Measurements from ENCODE around the gene BCHE. TPM values are rescaled to one million over a fixed set of nuclear protein-coding genes. Genes with fewer than 3 reads are reported as not detected.

BCHE gene
- total and polyA plus RNA-seq, 11 donors = 0.56 to 37.1 (median 1.3) TPM

GRCh38 chr3:165799026-165799425 lies 38.2 kb downstream of the BCHE start:
- H3K4me3 ChIP-seq = no peak overlapping the region
- intact Hi-C loops (cut with DNase I) = no loop called here

GRCh38 chr3:165797551-165797950 lies 39.7 kb downstream of the BCHE start:
- no peak for ATAC-seq
- no peaks in the 10 kb centered on the region for H3K27me3 ChIP-seq
- WGBS, 4 donors = 50 to 62% (median 54%) methylated on average over 2 of the region's 2 CpGs
- no peak overlapping the region for H3K27ac ChIP-seq
- intact Hi-C loops (cut with DNase I) = no loop called here
- DNase-seq = no peak
- no peak overlapping the region for H3K4me3 ChIP-seq
- H3K4me1 ChIP-seq = no peaks in the 10 kb centered on the region
- no peaks in the 10 kb centered on the region for H3K36me3 ChIP-seq
- H3K9me3 ChIP-seq = no peaks in the 10 kb centered on the region
- no peak for TF ChIP-seq POLR2A (IDR thresholded peaks at IDR 0.05)
- no peak for TF ChIP-seq CTCF (IDR thresholded peaks at IDR 0.05)

More at GRCh38 chr3:165799026-165799425, 38.2 kb downstream of the BCHE start:
- ATAC-seq = no peak
- WGBS, 4 donors = 47 to 69% (median 58%) methylated on average over 1 of the region's 1 CpG
- Histone ChIP-seq H3K27ac (no peak overlapping the region), H3K9me3 (no peaks in the 10 kb centered on the region), H3K4me1 (no peaks in the 10 kb centered on the region), H3K27me3 (no peaks in the 10 kb centered on the region), H3K36me3 (no peaks in the 10 kb centered on the region)
- TF ChIP-seq CTCF (IDR thresholded peaks at IDR 0.05) (no peak), POLR2A (IDR thresholded peaks at IDR 0.05) (no peak)
- DNase-seq = no peak

GRCh38 chr3:165796701-165797100 lies 40.5 kb downstream of the BCHE start:
- TF ChIP-seq CTCF (IDR thresholded peaks at IDR 0.05) (no peak), POLR2A (IDR thresholded peaks at IDR 0.05) (no peak)
- 51 to 67% (median 57%) methylated on average over 2 of the region's 2 CpGs for WGBS, 4 donors
- no peak for DNase-seq
- Histone ChIP-seq H3K4me1 (no peaks in the 10 kb centered on the region), H3K36me3 (no peaks in the 10 kb centered on the region), H3K9me3 (no peaks in the 10 kb centered on the region), H3K4me3 (no peak overlapping the region), H3K27me3 (no peaks in the 10 kb centered on the region), H3K27ac (no peak overlapping the region)
- intact Hi-C loops (cut with DNase I) = no loop called here
- no peak for ATAC-seq

- 81 to 91% (median 89%) methylated on average over 4 of the region's 4 CpGs for WGBS, 4 donors
- Histone ChIP-seq H3K27me3 (no peaks in the 10 kb centered on the region), H3K27ac (no peak overlapping the region), H3K36me3 (no peaks in the 10 kb centered on the region), H3K4me1 (no peaks in the 10 kb centered on the region), H3K4me3 (no peak overlapping the region), H3K9me3 (no peaks in the 10 kb centered on the region)
- intact Hi-C loops (cut with DNase I) = no loop called here
- no peak for DNase-seq
- ATAC-seq = no peak
- TF ChIP-seq CTCF (IDR thresholded peaks at IDR 0.05) (no peak), POLR2A (IDR thresholded peaks at IDR 0.05) (no peak)
Measured at GRCh38 chr3:165788531-165788930, 48.7 kb downstream of the BCHE start.

Measured in heart left ventricle (tissue), 16 donors.